ENCODE results near the gene TEX28.
"Not testable (repeated sequence)": the region's sequence is repeated elsewhere in the genome, so short reads cannot be mapped to it uniquely, and the experiment has no call there.

The TEX28 gene

DNA sequence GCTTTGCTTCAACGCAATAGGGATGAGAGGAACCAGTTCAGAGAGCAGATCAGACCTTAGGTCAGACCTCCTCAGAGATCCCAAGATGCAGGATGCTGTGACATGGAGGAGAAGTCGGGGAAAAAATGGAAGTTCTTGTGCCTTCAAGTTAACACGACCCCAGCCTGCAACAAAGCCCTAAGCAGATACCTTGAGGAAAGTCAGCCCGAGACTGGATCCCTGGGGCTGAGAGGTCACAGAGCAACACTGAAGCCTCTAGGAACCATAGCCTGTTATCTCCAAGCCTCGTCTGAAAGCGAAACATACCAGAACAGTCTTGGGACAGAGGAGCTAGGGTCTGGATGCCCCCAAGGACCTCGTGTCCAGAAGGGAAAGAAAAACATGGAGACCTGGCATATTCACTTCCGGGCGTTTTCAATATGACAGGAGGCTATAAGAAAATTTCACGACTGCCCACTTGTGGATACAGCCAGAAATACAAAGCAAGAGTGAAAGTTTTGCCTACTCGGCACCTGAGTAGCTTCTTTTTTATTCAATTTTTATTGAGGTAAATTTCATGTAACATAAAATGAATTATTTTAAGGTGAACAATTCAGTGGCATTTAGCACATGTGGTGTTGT, 55.9 kb downstream of the TEX28 start:
- H3K27me3 Mint-ChIP-seq, H3K4me3 Mint-ChIP-seq, CTCF ChIA-PET, DNase-seq, H3K36me3 Mint-ChIP-seq, H3K4me1 Mint-ChIP-seq, H3K27ac Mint-ChIP-seq, H3K9me3 Mint-ChIP-seq: not testable (repeated sequence)

DNA sequence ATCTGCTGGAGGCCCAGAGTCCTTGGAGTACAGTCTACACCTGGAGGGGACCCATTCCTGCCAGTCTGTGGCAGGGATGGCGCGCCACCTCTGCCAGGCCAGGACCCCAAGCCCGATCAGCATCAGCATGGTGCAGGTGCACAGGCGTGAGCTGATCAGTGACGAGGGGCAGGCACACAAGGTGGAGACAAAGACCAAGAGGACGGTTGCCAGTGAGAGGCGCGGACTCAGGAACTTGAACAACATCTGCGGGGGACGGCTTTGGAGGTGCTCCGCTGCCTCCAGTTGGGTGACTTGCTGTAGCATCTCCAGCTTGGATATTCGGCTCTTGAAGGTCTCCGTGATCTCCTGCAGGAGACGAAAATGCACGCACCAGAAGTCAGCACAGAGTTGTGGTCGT, 61.3 kb downstream of the TEX28 start:
- CTCF ChIA-PET, H3K9me3 Mint-ChIP-seq, H3K4me1 Mint-ChIP-seq, H3K36me3 Mint-ChIP-seq, H3K27ac Mint-ChIP-seq, H3K27me3 Mint-ChIP-seq, H3K4me3 Mint-ChIP-seq, DNase-seq: not testable (repeated sequence)

DNA sequence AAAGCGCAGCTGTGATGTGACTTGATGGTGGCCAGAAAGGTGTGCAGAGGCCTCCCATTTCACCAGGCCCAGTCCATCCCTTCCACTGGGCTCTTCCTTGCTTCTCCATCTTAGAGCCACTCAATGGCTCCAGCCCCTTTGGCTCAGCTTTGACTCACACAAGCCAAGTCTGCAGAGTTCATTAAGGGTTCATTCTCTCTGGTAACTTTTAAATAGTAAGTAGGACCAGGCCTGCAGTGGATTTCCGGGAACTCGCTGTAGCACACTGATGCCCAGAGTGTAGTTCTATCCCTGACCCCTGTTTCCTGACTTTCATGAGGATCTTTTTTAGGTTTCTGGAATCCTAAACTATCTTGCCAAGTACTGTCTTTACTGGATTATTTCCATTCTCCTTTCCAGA, 63.5 kb downstream of the TEX28 start:
- H3K27me3 Mint-ChIP-seq, H3K27ac Mint-ChIP-seq, DNase-seq, H3K9me3 Mint-ChIP-seq, H3K4me3 Mint-ChIP-seq, CTCF ChIA-PET, H3K36me3 Mint-ChIP-seq, H3K4me1 Mint-ChIP-seq: not testable (repeated sequence)

DNA sequence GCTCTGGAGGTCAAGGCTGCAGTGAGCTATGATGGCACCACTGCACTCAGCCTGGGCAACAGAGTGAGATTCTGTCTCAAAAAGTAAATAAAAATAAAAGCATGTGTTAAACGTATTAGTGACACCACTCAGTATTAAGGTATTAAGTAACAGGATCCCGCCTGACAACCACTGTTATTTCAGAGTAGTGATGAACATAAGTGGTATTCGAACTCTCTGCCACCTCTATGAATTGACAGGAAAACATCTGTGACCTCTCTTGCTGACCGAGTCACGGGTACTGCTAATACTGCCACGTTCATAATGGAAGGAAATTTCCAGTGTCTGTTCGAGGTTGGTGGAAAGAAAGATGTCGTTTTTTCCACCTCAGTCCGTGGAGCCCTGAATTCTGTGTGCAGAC, 68.2 kb downstream of the TEX28 start:
- H3K4me1 Mint-ChIP-seq, CTCF ChIA-PET, H3K9me3 Mint-ChIP-seq, DNase-seq, H3K27me3 Mint-ChIP-seq, H3K27ac Mint-ChIP-seq, H3K4me3 Mint-ChIP-seq, H3K36me3 Mint-ChIP-seq: not testable (repeated sequence)

DNA sequence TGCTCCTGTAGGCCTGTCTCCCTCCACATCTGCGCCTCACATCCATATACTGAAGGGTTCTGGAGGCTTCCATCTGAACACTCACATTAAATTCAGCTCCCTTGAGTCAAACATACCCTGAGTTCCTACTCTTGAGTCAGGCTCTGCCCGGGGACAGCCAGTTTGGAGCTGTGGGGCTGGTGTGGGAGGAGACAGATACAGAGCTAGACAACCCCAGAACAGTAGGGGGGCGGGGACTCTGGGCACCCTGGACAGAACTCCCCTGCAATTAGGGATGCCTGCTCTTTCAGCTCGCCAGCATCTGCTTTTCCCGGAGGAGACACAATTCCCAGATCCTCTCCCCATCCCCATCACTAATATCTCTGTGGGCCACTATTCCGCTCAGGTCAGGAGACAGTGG, 69.6 kb downstream of the TEX28 start:
- H3K36me3 Mint-ChIP-seq, result not testable (repeated sequence)

More for the DNA sequence above, 69.6 kb downstream of the TEX28 start:
- DNase-seq, H3K9me3 Mint-ChIP-seq, CTCF ChIA-PET, H3K4me3 Mint-ChIP-seq, H3K27me3 Mint-ChIP-seq, H3K4me1 Mint-ChIP-seq, H3K27ac Mint-ChIP-seq: not testable (repeated sequence)
